Measurements from ENCODE around the gene PTPRK. TPM values are rescaled to one million over a fixed set of nuclear protein-coding genes. Genes with fewer than 3 reads are reported as not detected.
A peak's percentile ranks its signal among the peaks of the same experiment; 100 is the strongest.

PTPRK gene
- total RNA-seq, 1 experiment from 2014 or later: 31.9 TPM

DNA sequence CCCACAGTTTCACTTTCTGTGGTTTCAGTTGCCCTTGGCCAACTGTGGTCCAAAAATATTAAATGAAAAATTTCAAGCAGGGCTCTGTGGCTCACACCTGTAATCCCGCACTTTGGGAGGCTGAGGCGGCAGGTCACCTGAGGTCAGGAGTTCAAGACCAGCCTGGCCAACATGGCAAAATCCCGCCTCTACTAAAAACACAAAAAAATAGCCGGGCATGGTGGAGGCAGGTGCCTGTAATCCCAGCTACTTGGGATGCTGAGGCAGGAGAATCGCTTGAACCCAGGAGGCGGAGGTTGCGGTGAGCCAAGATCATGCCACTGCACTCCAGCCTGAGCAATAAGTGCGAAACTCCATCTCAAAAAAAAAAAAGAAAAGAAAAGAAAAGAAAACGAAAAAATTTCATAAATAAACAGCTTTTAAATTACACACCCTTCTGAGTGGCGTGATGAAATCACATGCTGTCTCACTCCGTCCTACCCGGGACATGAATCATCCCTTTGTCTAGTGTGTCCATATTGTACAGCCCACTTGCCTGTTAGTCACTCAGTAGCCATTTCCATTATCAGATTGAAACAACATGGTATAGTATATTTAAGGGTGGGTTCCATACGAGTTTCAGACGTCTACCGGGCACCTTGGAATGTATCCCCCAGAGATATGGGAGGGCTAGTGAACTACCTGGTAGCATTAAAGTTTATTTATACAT is 11.7 kb downstream of the PTPRK start:
- Histone ChIP-seq H3K9me3 (replicated peaks) (no peaks in the 10 kb centered on the region), H3K27me3 (replicated peaks) (no peaks in the 10 kb centered on the region), H3K27ac (peak overlapping the region; percentile 62), H3K4me1 (replicated peaks) (peaks cover 38% of the 10 kb centered on the region), H3K4me3 (peak overlapping the region; percentile 18), H3K36me3 (no peaks in the 10 kb centered on the region)
- peak; percentile 84 to 85 for DNase-seq (ENCODE audit: low read depth in 1 of 2, low spot score in 2 of 2)

DNA sequence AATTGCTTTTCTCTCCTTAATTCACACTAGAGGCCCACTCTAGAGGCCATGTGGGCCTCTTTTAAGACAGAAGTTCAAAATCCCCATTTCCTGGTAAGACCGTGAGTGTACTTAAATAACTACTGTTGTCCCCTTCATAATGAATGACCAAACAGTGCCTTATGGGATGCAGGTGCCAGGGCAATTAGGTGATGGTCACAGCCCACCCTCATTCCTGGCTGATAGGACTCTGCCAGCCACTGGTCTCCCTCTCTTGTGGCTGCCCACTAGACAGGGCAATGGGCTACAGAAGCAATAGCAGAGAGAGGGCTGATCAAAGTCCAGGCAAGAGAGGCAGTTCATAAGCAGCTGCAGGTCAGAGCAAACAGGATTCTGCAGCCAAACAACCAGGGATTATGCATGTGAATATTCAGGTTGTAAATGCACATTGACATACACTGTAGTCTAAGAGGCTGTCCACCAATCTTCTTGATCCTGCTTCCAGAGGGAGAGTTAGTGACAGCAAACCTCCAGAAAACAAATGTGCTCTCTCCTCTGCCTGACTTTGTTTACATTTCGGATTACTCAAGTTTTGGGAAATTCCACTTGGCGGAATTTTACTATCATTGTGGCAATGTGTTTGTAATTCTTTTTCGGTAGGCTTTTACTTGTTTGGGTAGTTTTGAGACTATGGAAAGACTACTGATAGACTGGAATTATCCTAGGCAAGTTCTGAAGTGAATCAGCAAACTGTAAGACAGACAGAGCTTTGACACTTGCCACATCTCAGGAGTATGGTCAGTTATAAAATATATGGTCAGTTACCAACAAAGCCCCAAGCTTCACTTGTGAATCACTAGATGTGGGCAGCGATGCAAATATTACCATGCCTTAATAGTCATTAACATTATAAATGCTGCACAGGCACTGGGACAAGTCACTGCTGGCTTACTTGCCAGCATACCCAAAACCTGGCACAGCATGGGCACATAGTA is 12.8 kb downstream of the PTPRK start:
- H3K9me3 ChIP-seq (replicated peaks): no peaks in the 10 kb centered on the region
- peak in 1 of 2 experiments; percentile 83 for DNase-seq (ENCODE audit: low read depth in 1 of 2, low spot score in 2 of 2)
- H3K36me3 ChIP-seq: no peaks in the 10 kb centered on the region
- no peak overlapping the region for H3K4me3 ChIP-seq
- H3K27ac ChIP-seq: peak overlapping the region; percentile 62
- H3K4me1 ChIP-seq (replicated peaks): peaks cover 38% of the 10 kb centered on the region
- no peaks in the 10 kb centered on the region for H3K27me3 ChIP-seq (replicated peaks)

DNA sequence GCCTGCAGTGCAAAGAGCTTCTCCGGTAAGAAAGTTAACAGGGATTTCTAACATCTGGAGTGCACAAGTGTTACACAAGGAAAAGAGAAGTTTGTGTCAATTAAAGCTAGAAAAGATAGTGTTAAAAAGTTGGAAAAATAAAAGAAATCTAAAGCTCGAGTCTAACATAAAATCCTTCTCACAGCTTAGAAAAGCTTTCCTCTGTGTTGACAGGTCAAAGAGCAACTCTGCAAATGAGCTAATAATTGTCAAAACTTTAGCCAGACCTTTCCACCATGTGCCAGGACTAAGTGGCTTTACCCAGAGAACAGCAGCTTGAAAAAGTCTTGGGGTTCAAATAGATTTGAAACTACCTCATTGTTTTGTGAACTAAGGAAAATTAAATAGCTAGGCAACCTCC is 14.8 kb downstream of the PTPRK start:
- H3K9me3 ChIP-seq (replicated peaks): no peaks in the 10 kb centered on the region
- H3K4me3 ChIP-seq: no peak overlapping the region
- H3K4me1 ChIP-seq (replicated peaks): peaks cover 29% of the 10 kb centered on the region
- no peaks in the 10 kb centered on the region for H3K27me3 ChIP-seq (replicated peaks)
- DNase-seq (ENCODE audit: low read depth in 1 of 2, low spot score in 2 of 2): no peak
- H3K36me3 ChIP-seq: no peaks in the 10 kb centered on the region
- H3K27ac ChIP-seq: no peak overlapping the region

DNA sequence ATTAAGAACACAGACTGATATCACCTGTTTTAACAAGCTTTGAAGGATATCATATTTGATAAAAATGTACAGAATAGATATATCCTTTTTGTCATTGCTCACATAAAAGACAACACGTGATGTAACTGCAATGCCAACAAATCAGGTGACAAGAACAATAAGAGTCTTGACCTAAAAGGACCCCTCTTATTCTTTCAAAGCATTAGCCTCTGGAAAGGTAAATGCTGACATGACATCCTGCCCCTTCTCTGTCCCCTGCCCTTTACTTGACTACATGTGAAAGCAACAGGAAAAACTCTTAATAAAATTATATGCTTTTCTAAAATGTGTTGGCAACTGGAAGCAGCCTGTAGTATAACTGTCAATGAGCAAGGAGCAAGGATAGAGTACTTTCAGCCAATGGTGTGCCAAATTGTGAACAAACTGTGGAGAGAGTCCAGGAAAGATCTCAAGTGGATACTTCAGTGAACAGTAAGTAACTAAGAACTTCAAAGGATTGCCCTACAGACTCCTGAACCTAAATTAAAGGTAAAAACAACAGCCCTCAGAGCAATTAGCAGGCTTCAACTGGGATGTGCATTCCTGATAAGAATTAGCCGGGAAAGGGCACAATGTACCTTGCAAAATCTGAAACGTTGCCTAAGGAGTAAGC is 16.3 kb downstream of the PTPRK start:
- Histone ChIP-seq H3K27me3 (replicated peaks) (no peaks in the 10 kb centered on the region), H3K36me3 (no peaks in the 10 kb centered on the region), H3K4me1 (replicated peaks) (peaks cover 22% of the 10 kb centered on the region), H3K9me3 (replicated peaks) (no peaks in the 10 kb centered on the region), H3K27ac (no peak overlapping the region), H3K4me3 (no peak overlapping the region)
- DNase-seq (ENCODE audit: low read depth in 1 of 2, low spot score in 2 of 2): no peak

DNA sequence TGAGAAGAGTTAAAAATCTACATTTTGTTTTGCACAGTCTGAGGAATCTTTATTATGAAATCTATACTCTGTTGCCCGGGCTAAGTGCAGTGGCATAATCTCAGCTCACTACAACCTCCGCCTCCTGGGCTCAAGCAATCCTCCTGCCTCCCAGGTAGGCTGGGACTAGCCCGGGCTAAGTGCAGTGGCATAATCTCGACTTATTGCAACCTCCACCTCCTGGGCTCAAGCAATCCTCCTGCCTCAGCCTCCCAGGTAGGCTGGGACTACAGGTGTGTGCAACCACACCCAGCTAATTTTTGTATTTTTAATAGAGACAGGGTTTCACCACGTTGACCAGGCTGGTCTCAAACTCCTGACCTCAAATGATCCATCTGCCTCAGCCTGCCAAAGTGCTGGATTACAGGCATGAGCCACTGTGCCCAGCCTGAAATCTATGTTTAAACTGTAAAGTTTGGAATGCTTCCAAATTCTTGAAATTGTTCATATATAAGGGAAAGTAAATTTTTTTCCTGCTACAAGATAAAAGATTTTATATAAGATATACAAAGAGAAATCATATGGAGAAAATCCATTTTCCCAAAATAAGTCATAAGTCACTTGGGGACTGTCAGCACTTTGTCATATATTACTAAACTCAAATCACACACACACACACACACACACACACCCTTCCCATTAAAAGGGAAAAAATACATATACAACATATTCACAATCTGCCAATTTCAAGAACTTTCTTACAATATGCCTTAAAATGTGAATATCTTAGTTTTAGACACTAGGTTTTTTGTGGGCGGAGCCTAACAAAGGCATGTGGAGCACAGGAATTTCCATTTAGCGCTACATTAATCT is 19.4 kb downstream of the PTPRK start:
- H3K36me3 ChIP-seq: no peaks in the 10 kb centered on the region

DNA sequence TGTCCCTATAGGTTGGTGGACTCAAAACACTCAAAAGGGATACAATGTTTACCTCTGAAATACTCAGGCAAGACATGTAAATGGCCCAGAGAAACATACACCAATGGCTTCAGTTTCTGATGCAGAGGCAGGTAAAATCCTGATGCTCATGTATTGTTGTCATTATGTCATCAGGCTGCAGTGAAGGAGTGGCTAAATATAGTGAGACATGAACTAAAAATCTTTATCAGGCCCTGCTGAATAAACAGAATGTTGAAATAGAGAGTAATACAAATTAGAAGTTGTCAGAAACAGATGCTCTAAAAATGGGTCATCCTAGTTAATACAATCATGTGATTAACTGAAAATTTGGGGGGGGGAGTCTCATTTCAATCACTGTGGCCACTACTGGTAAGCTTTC is 20.4 kb downstream of the PTPRK start:
- Histone ChIP-seq H3K27ac (no peak overlapping the region), H3K4me3 (no peak overlapping the region), H3K4me1 (replicated peaks) (no peaks in the 10 kb centered on the region), H3K36me3 (no peaks in the 10 kb centered on the region), H3K27me3 (replicated peaks) (no peaks in the 10 kb centered on the region), H3K9me3 (replicated peaks) (no peaks in the 10 kb centered on the region)
- DNase-seq (ENCODE audit: low read depth in 1 of 2, low spot score in 2 of 2): no peak

More for the DNA sequence above, 19.4 kb downstream of the PTPRK start:
- Histone ChIP-seq H3K27me3 (replicated peaks) (no peaks in the 10 kb centered on the region), H3K9me3 (replicated peaks) (no peaks in the 10 kb centered on the region), H3K4me1 (replicated peaks) (no peaks in the 10 kb centered on the region), H3K4me3 (no peak overlapping the region), H3K27ac (no peak overlapping the region)
- no peak for DNase-seq (ENCODE audit: low read depth in 1 of 2, low spot score in 2 of 2)

DNA sequence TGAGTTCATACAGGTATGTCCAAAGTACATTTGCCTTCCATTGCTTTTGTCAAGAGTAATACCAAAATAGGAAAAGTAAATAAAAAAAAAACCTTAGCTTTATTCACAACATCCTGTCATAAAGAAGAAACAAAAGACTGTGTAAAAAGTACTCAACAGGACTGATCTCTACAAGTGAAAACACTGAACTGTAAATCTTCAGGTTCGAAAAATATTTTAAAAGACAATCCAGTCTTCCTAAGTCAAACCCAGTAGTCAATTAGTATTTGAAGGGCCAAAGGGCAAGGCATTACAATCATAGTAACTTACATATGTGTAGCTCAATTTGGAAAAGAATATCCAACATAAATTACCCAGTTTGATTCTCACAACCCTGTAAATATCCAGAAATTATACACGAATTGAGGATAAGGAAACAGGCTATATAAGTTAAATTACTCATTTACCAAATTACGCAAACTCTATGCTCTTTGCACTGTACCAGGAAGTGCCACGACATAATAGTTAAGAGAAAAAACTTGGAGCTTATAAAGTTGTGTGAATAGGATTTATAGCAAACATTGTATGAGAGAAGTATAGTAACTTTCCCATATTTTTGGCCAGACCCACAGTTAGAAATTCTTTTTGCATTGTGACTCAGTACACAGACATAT is 21.2 kb downstream of the PTPRK start:
- Histone ChIP-seq H3K4me1 (replicated peaks) (peaks cover 4% of the 10 kb centered on the region; the same call in 1 of the 2 replicates), H3K27me3 (replicated peaks) (no peaks in the 10 kb centered on the region), H3K9me3 (replicated peaks) (no peaks in the 10 kb centered on the region), H3K36me3 (no peaks in the 10 kb centered on the region), H3K4me3 (no peak overlapping the region), H3K27ac (no peak overlapping the region)
- DNase-seq (ENCODE audit: low read depth in 1 of 2, low spot score in 2 of 2): no peak

DNA sequence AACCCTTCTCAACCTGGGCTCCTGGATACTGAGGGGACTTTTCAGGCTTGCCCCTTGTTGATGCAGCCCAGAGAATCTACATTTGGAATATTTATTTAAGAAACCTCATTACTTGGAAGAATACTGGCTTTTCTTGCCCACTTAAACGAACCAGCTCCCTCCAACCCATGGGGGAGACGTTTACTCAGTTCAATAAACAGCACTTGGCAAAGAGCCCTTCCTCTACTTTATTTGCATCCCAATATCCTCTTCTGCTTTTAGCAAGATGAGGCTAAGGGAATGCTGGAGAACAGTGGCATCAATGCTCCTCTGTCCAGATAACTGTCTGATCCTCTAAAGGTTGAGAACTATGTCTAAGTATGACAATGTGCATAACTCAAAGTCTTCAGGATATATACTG is 22.2 kb downstream of the PTPRK start:
- Histone ChIP-seq H3K4me3 (no peak overlapping the region), H3K27me3 (replicated peaks) (no peaks in the 10 kb centered on the region), H3K4me1 (replicated peaks) (peaks cover 9% of the 10 kb centered on the region), H3K36me3 (no peaks in the 10 kb centered on the region), H3K27ac (no peak overlapping the region), H3K9me3 (replicated peaks) (no peaks in the 10 kb centered on the region)
- DNase-seq (ENCODE audit: low read depth in 1 of 2, low spot score in 2 of 2): no peak

DNA sequence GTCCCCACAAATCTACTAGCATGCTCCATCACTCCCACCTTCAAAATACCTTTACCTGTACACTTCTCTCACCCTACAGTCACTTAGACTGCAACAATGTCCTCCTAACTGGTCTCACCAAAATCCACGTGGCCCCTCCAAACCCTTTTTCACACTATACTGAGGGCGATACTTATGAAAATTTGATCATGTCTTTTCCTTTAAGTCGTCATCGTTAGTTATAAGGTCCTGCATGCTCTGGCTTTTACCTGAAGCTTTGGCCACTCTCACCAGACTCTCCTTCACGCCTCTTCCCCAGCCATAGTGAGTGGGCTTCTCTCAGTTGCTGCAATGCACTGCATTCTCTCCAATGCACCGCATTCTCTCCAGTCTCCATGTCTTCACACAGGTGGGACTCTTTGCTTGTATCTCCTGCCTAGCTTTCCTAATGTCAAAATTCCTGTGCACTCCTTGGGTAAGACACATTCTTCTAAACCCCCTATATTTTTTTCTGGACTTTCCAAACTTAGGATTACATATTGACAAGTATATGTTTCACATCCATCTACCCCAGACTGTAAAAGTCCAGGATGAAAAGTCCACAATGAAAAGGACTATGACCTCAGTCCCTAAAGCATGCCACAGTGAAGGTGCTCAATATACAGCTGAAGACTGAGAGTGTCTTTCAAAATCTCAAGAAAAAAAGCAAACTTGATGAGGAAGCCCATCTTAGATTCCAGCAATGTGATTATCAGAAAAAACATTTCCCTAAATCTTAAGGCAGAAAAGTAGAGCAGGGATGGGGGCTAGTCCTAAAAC is 24.7 kb downstream of the PTPRK start:
- DNase-seq (ENCODE audit: low read depth in 1 of 2, low spot score in 2 of 2): no peak
- Histone ChIP-seq H3K9me3 (replicated peaks) (no peaks in the 10 kb centered on the region), H3K4me1 (replicated peaks) (peaks cover 24% of the 10 kb centered on the region), H3K27ac (no peak overlapping the region), H3K27me3 (replicated peaks) (no peaks in the 10 kb centered on the region), H3K36me3 (no peaks in the 10 kb centered on the region), H3K4me3 (no peak overlapping the region)

DNA sequence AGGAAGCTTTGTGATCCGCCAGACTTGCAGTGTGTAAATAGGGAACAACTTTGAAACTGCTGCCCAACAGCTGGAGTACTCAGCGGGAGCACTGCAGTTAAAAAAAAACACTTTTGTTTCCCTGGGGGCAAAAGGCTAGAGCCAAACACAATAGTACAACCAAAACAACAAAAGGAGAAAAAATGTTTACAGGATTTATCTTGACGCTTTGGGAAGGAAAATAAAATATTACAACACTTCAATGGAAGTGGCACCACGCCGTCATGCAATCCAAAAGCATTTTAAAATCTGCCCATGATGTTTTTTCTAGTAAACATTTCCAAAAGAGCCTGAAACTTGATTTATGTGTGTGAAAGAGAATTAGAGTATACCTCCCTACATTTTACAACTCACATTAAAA is 26.0 kb downstream of the PTPRK start:
- H3K9me3 ChIP-seq (replicated peaks): no peaks in the 10 kb centered on the region

DNA sequence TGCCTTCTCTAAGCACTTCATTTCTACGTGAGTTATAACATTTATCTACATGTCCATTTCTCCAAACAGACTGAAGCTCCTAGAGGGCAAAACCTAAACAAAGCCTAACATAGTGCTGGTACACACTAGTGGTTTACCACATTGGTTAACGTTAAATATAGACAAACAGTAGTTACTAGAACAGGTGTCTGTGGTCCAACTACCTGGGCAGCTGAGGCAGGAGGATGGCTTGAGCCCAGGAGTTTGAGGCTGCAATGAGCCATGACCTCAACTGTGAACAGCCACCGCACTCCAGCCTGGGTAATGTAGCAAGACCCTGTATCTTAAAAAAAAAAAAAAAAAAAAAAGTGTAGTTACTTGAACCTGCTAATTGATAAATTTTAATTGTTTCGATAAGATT is 26.5 kb downstream of the PTPRK start:
- DNase-seq (ENCODE audit: low read depth in 1 of 2, low spot score in 2 of 2): no peak
- H3K4me3 ChIP-seq: no peak overlapping the region
- H3K27me3 ChIP-seq (replicated peaks): no peaks in the 10 kb centered on the region
- peaks cover 27% of the 10 kb centered on the region for H3K4me1 ChIP-seq (replicated peaks)
- H3K9me3 ChIP-seq (replicated peaks): no peaks in the 10 kb centered on the region
- H3K36me3 ChIP-seq: no peaks in the 10 kb centered on the region
- H3K27ac ChIP-seq: peak overlapping the region; percentile 51; the same call in 1 of the 2 replicates

More for the DNA sequence above, 26.0 kb downstream of the PTPRK start:
- Histone ChIP-seq H3K4me3 (peak overlapping the region; percentile 2), H3K36me3 (no peaks in the 10 kb centered on the region), H3K4me1 (replicated peaks) (peaks cover 27% of the 10 kb centered on the region), H3K27me3 (replicated peaks) (no peaks in the 10 kb centered on the region), H3K27ac (peak overlapping the region; percentile 51)
- DNase-seq (ENCODE audit: low read depth in 1 of 2, low spot score in 2 of 2): peak in 1 of 2 experiments; percentile 61

DNA sequence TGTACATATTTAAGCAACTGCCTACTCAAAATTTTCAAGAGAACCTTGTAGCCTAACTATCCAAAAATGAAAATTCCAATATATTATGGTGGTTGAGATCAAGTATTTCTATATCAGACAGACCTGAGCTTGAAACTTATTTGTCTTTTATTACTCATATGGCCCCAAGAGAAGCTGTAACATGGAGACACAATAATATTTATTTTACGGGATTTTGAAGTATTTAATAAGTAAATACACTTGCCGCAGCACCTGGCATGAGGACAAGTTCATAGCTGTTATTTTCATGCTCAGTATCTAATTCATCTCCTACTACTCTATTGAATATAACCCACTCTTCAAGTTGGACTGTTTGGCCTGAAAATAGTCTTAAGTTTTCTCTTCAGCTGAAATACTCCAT is 28.0 kb downstream of the PTPRK start:
- H3K27me3 ChIP-seq (replicated peaks): no peaks in the 10 kb centered on the region
- no peaks in the 10 kb centered on the region for H3K36me3 ChIP-seq
- H3K4me3 ChIP-seq: no peak overlapping the region
- no peaks in the 10 kb centered on the region for H3K9me3 ChIP-seq (replicated peaks)
- H3K27ac ChIP-seq: peak overlapping the region; percentile 85
- H3K4me1 ChIP-seq (replicated peaks): peaks cover 37% of the 10 kb centered on the region
- peak in 1 of 2 experiments; percentile 38 for DNase-seq (ENCODE audit: low read depth in 1 of 2, low spot score in 2 of 2)

Data from SJSA1 (cell line).